A673 (cell line): ENCODE data around the gene LCMT1.

ENCODE experiments used
- EZH2 ChIP-seq: fragments of 200-600 bp; sonication (generic); IDR thresholded peaks from 2 replicates; pipeline ENCODE4 v1.6.1; 2017; ENCODE audit warnings: borderline replicate concordance, low read depth, mild to moderate bottlenecking, mixed read lengths, antibody characterized with exemption, low read length; ENCODE audit not compliant: poor library complexity, severe bottlenecking
- TF ChIP-seq, protein P1 (sequence below): fragments of 300-800, 200-600 bp; sonication (generic); conservative IDR thresholded peaks from 2 replicates; pipeline ENCODE4 v1.5.1; 2017; ENCODE audit warnings: low read depth, mild to moderate bottlenecking, antibody characterized with exemption, low read length, moderate library complexity, mixed read lengths

GRCh38 chr16:25148568-25149215 is 37.1 kb downstream of the LCMT1 start:
- TF ChIP-seq, protein P1, sequence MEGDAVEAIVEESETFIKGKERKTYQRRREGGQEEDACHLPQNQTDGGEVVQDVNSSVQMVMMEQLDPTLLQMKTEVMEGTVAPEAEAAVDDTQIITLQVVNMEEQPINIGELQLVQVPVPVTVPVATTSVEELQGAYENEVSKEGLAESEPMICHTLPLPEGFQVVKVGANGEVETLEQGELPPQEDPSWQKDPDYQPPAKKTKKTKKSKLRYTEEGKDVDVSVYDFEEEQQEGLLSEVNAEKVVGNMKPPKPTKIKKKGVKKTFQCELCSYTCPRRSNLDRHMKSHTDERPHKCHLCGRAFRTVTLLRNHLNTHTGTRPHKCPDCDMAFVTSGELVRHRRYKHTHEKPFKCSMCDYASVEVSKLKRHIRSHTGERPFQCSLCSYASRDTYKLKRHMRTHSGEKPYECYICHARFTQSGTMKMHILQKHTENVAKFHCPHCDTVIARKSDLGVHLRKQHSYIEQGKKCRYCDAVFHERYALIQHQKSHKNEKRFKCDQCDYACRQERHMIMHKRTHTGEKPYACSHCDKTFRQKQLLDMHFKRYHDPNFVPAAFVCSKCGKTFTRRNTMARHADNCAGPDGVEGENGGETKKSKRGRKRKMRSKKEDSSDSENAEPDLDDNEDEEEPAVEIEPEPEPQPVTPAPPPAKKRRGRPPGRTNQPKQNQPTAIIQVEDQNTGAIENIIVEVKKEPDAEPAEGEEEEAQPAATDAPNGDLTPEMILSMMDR = no peak
- no peak for TF ChIP-seq EZH2
